Activated CD4-positive, alpha-beta T cell treated with anti-CD3 and anti-CD28 coated beads, Interleukin-10, Interleukin-2, amounts not matched to agents 100 ng/mL and 50 ng/mL, durations not matched to agents 16 hours and 8 hours (primary cell): ENCODE data around the gene ARL4A.

Source experiments
- DNase-seq: peaks from one replicate; pipeline ENCODE4 v3.0.0-alpha.2; 2020

ARL4A gene

DNA sequence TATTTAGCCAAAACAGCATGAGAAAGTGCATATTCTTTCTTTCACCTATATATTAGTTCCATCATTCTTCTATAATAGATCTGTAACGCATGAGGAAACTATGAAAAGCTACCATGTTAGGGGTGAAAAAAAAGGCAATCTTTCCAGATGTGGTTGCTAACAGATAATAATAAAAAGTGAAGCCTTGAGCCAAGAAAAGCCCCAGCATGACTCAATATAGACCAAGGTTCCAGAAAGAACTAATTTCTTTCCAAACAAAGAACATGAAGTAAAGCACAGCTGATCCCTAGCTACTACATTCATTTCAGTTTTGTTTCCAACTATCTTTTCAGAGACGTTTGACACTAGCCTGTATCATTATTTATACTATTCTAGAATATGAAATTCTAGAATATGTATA is 16.4 kb downstream of the ARL4A start:
- DNase-seq: no peak

DNA sequence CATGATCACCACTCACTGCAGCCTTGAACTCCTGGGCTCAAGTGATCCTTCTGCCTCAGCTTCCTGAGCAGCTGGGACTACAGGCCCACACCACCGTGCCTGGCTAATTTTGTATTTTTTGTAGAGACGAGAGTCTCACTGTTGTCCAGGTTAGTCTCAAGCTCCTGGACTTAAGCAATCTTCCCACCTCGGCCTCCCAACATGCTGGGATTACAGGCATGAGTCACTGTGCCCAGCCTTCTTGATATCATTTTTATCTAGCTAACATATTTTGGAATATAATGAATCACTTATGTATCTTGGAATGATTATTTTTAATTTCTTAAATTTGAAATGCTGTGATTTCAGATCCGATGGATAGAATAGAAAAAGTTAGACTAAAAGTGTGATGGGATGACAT is 18.4 kb downstream of the ARL4A start:
- no peak for DNase-seq

DNA sequence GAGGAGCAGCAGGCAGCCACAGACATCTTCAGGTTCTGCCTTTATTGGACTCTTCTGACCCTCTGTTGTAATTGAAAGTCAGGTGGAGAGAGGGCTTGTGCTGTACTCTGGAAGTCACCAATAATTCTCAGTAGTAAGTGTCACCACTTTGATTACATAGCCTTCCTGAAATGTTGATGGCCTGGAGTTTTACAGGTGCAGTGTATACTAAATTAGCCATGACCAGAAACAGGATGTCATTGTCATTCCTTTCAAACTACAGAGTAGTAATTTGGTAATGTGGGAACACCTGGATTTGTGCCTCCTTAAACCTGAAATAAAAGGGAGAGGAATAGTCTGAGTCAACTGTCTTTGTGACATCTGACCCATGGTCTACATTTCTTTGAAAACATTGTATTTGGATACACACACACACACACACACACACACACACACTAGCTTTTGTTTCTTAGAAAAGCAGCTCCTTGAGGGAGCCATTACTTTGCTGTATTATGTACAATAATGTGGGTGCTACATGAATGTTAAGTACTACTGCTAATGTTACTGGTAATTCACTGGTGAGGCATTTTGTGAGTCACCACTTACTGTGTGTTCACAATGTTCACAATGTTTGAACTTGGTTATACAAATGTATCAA is 19.6 kb downstream of the ARL4A start:
- no peak for DNase-seq

DNA sequence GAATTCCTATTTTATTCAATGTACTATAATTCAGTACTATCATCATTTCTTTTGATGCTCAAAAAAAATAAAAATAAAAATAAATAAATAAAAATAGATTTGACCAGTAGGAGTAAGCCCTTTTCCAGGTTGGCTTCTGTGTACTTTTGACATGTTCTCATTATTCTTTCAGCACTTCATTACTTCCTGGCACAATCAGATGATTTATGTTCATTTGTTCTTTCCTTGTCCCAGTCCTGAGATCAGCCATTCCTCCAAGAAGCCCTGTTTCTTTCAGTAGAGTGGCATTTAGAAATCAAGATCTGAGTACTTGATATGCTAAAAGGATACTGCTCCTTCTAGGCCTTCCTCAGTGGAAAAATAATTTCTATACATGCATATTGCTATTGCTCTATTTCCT is 20.9 kb downstream of the ARL4A start:
- no peak for DNase-seq

DNA sequence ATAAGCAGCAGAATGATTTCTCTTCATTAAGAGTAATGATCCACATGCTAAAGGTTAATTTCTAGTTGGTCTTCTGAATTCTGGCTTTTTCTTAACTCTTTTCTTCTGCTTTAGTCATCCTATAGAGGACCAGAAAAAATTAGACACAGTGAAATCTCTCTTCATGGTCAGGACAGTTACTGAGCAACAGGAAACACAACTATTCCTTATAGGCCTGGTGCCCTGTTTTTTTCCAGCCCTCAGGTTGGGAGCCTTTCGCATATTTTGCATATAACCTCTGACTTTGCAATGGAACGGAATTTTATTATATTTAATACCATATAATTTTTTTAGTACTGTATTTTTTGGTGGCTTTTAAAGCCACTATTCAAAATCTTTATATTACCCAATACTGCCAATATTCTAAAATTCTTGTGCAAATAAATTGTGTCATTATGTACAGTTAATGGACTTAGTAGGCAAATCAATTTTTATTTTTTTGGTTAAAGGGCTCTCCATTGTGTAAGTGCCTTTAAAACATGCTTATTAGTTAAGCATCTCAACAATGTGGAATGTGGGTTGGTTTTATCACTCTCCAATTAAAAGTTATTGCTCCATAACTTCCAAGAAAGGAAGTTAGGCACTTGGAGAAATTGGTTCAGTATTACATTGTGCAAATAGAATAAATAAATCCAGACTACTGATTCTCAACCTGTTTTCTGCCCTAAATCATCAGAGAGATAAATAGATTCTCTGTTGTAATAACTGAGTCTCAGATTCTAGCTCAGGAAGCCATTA is 22.5 kb downstream of the ARL4A start:
- DNase-seq: no peak

DNA sequence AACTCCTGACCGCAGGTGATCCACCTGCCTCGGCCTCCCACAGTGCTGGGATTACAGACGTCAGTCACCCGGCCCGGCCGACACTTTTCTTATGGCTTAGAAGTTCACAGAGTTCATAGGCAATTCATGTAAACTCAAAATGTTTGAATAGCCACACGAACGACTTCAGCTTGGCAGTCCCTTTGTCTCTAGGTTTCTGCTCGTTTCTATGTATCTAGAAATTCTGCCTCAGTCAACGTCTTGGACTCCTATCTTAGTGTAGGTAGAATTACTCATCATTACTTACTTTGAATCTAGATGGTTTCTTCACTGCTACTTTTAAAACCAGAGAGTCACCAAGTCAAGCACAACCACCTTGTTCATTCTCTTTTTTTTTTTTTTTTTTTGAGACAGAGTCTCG is 23.7 kb downstream of the ARL4A start:
- no peak for DNase-seq

DNA sequence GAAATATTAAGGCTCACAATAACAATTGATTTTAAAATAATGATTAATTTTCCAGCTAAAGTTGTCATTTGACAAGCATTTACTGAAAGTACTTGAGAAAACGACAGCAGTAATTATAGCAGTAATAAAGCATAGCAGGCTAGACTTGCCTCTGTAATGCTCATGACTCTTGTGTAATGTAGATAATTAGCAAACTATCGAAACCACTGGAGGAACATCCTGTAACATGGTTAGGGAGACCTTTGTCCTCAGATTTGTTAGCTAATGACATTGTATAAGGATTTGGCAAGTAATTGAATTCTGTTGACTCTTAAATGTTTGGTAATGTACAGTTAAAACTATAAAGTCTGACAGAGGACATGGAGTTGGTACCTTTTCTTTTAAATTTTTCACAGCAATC is 24.8 kb downstream of the ARL4A start:
- DNase-seq: no peak

DNA sequence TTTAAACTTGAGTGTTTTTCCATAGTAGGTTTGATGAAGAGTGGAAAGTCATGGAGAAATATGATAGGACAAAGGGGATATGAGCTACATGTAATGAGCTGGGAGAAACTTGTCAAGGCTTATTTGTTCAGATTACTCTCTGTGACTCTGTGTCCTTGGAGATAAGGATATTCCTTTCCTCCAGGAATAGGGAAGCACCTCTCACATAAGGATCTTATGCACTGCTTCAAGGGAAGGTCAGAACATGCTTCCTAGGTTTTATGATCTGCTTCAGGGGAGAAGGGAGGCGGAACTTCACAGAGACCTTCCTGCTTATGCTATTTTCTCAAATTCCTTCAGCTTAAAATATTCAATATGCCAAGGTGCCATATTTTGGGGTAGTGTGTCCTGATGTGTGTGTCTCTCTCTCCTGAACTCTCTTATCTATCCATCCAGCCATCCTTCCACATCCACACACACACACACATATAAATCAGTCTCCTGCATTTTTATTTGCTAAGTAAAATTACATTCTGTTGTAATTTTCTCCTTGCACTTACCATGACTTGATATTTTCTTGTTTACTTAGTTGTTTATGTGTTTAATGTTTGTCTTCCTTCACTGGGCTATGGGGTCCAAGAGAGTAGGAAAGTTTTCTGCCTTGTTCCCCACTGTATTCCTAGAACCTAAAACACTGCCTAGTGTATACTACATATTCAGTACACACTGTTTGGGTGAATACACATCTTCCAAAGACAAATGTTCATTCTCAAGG is 26.4 kb downstream of the ARL4A start:
- no peak for DNase-seq

DNA sequence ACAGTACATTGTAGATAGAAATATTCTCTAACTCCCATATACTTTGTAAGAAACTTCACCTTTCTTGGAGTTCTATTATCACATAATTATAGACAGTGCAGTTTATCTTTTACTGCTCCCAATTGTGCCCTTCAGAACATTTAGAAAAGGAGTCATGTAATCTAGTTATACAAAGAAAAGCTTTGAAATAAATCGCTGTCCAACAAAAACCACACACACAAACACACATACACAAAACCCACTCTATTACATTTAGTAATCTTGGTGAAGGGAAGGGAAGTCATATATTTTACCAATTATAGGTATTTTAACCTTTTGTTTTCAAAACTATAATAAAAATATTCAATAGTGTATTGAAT is 26.9 kb downstream of the ARL4A start:
- no peak for DNase-seq

DNA sequence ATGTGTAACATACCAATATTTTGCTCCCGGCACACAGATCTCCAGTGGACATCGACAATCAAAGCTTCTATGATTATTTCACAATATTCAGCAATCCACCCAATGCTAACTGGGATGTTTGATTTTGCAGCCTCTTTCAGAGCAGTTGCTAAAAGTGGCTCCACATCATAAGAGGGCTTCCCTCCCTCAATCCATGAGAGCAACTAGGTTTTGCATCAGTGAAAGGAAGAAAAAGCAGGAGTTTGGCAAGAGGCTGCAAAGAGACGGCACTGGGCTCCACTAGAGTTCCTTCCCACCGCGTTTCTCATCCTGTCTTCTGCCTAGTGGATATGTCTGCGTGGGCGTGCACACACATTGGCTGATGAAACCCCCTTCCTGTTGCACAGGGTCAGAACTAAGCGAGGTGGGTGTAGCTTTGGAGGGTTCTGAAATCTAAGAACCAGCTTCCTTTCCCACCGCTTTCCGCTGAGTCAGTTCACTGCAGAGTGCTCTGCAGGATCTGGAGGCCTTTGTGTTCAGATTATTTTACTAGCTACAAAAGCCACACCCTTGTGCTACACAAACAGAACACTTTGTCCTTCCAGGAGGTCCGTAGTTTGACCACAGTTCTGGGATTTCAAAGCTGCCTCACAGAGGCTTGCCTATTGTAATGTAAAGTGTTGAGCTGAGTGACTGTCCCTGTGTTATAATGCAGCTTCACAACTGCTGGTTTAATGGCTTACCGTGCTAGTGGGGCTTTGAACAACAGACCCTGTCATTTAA is 28.1 kb downstream of the ARL4A start:
- peak; percentile 60 for DNase-seq

DNA sequence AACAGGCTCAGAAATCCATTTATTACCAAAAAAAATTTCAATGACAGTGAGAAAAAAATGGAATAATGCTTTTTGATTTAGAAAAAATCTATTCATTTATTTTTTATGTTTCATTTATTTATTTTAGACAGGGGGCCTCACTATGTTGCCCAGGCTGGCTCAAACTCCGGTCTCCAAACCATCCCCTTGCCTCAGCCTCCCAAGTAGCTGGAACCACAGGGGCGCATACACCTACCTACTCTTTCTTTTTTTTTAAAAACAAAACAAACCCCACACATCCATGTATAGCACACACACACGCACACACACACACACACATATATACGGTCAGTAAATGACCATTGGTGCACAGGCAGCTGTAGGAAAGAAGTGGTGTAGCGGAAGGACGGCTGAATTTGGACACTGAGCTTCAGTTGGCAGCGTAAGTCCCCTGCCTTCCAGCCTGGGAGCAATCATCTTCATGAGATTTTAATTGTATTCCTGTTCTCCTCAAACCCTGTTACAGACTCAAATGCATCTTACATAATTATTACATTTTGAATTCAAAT is 28.8 kb downstream of the ARL4A start:
- no peak for DNase-seq

DNA sequence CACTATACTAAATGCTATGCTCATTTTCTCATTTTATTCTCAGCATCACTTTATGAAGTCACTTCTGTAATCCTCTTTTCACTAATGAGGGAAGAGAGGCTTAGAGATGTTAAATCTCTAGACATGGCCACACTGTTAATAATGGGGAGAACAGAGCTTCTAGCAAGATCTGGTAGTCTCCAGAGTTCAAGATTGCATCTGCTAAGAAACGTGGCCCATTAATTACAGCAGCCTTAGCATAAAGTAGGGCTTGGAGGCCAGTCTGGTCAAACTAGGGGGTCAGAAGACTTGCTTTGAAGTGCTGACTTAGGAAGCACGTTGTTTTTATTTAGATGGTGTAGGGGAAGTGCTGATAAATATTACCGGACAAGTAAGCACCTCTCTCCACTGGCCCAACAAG is 29.3 kb downstream of the ARL4A start:
- no peak for DNase-seq

DNA sequence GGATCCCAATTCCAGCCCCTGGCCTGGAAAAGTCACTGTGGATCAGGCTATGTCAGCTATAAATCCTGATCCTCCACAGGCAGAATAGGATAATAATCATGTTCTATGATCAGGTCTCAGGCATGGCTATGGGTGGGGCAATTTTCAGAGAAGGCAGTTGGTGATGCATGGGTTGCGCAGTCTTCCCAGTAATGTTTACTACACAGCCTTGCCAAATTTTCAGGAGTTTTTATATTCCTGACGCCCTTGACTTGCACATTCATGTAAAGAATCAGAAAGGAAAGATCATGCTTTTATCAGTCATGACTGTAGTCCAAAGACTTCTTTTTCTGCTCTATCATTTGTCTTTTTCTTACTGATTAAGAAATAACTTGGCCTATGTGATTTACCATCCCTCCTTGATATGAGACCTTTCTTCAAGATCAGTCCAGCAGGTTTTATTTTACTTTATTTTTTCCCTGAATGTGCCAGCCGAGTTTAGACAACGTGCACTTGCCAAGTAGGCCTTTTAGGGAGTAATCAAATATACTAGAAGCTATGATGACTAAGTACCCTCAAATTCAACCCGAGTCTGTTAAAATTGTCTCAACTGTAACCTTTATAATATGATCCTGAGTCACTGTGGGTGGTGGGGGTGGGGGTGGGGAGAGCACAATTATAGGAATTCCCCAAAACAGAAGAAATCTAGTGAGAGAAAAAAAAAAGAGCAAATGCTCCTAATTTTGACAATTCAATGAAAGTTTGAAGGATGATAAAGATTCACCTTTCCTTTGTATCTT is 31.9 kb downstream of the ARL4A start:
- no peak for DNase-seq

DNA sequence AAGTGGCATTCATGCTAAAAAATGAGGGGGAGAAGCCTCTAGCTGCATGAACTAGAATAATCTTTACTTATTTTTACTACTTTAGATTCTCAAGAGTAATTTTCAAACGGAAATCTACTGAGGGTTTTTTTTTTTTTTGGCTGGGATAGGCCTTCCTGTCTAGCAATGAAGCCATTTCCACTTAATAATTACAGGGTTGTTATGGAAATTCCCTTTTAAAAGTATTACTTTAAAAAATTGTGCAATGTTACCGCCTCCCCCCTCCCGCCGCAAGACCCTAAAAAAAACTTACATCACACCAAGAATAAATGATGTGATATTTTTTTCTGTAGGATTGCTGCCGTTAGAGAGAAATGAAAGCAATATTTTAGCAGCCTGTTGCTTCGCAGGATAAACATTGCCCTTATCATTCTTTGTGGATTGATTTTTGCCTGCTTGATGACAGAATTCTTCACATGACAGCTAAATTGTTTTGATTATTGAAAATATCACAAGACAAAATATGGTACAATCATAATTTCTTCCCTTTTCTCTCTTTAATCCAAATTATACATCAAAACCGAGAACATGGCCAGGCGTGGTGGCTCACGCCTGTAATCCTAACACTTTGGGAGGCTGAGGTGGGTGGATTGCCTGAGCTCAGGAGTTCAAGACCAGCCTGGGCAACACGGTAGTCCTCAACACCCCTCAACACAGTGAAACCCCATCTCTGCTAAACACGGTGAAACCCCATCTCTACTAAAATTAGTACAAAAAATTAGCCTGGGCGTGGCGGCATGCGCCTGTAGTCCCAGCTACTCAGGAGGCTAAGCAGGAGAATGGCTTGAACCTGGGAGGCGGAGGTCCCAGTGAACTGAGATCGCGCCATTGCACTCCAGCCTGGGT is 32.8 kb downstream of the ARL4A start:
- DNase-seq: no peak

DNA sequence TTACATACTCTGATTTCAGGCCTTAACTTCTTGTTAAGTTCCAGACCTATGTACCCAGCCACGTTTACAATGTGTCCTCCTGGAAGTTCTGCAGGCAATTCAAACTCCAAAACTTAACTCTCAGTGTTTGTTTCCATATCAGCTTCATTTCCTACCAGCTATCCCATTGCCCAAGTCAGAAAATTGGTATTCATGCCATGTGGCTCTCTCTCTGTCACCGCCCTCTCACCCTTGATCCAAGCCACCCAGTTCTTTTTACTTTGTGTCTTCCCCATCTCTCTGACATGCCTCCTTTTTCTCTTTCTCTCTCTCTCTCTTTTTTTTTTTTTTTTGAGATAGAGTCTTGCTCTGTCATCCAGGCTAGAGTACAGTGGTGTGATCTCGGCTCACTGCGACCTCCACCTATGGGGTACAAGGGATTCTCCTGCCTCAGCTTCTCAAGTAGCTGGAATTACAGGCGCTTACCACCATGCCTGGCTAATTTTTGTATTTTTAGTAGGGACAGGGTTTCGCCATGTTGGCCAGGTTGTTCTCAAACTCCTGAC is 33.9 kb downstream of the ARL4A start:
- DNase-seq: no peak

DNA sequence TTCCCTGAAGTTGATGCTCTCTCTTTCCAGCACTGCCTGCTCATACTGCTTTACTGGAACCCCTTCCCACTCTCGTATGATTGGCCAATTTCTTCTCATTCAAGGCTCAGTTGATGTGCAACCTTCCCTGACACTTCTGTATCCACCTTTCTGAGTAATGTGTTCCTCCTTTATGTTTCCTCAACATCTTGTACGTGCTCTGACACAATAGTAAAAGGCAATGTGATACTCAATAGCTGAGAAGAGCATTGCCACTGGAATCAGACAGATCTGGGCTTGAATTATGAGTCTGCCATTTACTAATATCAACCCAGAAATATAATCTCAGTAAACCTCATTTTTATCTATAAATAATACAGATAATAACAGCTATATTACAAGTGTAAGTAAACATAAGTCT is 34.7 kb downstream of the ARL4A start:
- DNase-seq: no peak

DNA sequence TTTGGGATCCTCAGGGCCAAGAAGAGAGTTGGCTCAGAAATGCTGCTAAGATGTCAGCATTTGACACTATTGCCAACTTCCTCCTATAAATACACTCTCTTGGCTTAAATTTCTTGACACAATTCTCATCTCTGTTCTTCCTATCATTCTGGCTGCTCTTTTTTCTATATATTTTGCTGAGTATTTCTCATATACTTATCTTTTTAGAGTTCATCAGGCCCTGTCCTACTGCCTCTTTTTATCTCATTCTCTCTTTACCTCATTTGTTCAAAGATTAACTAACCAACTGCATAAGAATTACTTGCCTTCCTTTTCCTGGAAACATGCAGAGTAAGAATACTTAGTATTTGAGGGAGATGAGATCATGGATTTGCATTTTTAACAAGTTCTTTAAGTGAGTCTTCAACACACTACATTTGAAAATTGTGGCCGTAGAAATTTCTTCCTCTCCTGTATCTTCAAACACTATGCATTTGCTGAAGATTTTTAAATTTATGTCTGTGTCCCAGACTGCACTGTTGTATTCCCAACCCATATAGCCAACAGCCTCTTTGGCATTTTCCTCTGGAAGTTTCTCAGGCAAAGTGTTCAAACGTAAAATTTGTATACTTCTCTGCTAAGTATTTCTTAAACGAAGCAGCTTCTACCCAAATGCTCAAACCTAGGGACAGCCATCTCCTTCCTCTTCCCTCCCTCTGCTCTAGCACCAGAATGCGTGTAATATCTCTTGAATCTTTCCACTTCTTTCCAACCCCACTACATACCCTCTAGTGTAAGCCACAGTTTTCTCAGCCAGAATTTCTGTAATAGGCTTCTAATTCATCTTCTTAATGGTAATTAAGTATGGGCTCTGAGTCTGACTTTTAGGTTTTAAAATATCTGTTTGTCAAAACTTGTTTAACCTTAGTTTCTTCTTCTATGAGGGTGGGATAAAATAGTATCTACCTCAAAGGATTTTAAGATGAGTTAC is 35.5 kb downstream of the ARL4A start:
- DNase-seq: peak; percentile 18

DNA sequence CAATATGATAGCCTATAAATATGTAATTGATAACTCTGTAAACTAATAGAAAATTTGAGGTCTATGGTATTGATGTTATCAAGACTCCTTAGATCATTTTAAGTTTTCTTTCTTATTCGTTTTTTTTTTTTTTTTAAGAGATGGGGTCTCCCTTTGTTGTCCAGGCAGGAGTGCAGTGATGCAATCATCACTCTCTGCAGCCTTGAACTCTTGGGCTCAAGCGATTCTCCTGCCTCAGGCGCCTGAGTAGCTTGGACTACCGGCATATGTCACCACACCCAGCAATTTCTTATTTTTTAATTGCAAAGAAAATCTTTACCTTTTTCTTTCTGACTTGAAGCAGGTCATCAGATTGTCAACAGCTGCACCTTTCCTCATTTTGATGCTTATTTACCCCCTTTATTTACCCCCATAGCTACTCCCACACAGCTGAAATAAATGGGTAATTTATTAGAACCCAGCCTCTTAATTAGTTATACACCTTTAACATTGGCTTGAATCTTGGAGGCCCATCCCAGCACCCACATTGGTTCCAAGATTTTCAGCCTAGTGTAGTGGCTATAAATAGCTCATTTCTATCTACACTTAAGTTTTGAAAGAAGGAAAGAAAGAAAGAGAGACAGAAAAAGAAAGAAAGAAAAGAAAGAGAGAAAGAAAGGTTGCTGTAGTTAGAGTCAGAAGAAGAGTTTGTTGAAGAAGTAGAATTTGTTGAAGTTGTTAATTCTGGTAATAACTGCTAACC is 38.3 kb downstream of the ARL4A start:
- no peak for DNase-seq

DNA sequence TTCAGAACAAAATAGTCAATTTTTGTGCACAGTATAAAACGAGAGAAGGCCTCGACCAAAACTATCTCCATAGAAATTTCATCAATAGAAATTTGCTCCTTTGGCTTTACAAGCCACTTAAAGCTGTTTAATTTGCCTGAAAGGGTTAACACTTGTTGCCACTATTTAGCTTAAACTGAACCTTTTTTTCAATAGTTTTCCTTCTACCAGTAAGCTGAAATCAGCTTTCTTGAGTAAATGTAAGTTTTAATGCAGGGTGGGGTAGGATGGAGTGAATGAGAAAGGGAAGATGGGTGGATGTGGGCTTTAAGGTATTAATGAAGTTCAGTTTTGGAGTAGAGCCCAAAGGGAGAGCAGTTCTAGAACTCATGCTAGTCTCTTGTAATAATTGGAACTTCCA is 39.5 kb downstream of the ARL4A start:
- no peak for DNase-seq
